Pancreas (tissue), 10 donors: ENCODE results near the gene LRAT. TPM values are rescaled to one million over a fixed set of nuclear protein-coding genes. Genes with fewer than 3 reads are reported as not detected.
A peak's percentile ranks its signal among the peaks of the same experiment; 100 is the strongest.

Experiments used
- ATAC-seq, 4 donors: fragments of 200-7000 bp; cut with Tn5 transposase; one replicate each; pipeline versions ENCODE4 v1.8.0 to v1.9.1; 2020; ENCODE audit warnings: mild to moderate bottlenecking in 4 of 4, moderate library complexity in 4 of 4
- DNase-seq, 6 donors: peaks; one replicate each; pipeline ENCODE4 v3.0.0-alpha.2; 2020
- FAIRE-seq: peaks from 2 replicates; lab custom pipeline; 2012; peaks lifted over from hg19 to GRCh38; lab: Jason Lieb, UNC
- H3K27ac ChIP-seq, 4 donors: fragments of 200-600 bp; sonication (generic); 1 replicate in 3 of 4; 2 replicates in 1 of 4; pipeline versions ENCODE4 v1.5.0 to v1.8.0; 2020
- H3K27me3 ChIP-seq, 4 donors: fragments of 200-600 bp; one replicate each; pipeline ENCODE4 v1.8.0; 2021
- H3K36me3 ChIP-seq, 3 donors: fragments of 200-600 bp; sonication (generic) in 1 of 3; one replicate each; pipeline versions ENCODE4 v1.5.0 to v1.8.0; 2020 to 2021
- H3K4me1 ChIP-seq, 3 donors: fragments of 200-600 bp; one replicate each; pipeline ENCODE4 v1.8.0; 2021
- H3K4me3 ChIP-seq, 4 donors: fragments of 200-600 bp; sonication (generic) in 2 of 4; one replicate each; pipeline versions ENCODE4 v1.5.0 to v1.8.0; 2020 to 2021
- H3K9me3 ChIP-seq, 4 donors: fragments of 200-600 bp; one replicate each; pipeline ENCODE4 v1.8.0; 2021
- CTCF ChIP-seq, 4 donors: fragments of 200-600 bp; sonication (generic) in 3 of 4; IDR thresholded peaks; one replicate each; pipeline versions ENCODE4 v1.5.0 to v1.8.0; 2021; ENCODE audit warnings: antibody characterized with exemption in 4 of 4
- WGBS, 2 donors: extraction: QIAGEN DNeasy Blood & Tissue Kit; methylation state at CpG; one replicate each; pipeline ENCODE4 v1.1.7; 2013; 5-methylcytosine and 5-hydroxymethylcytosine counted together
- intact Hi-C, 3 donors: fragments of 100-400 bp; cut with DNase I; formaldehyde crosslinking; loops; one replicate each; pipeline versions ENCODE4 v1.11.1 to v1.14.2; 2022
- polyA plus RNA-seq, 2 donors: library from polyadenylated mRNA; stranded (reverse); fragments of 200-250 nt; gene quantifications; one replicate each; pipeline ENCODE4 v1.2.3, GENCODE V29; 2013
- total RNA-seq, 6 donors: library from RNA; stranded (reverse); fragmentation: NEBNext Ultra II Directional in 4 of 6; extraction: Animal tissue kit (Norgen Biotek cat#: 25700) in 4 of 6; gene quantifications; one replicate each; pipeline versions ENCODE4 v1.2.1 to v1.2.4, GENCODE V29; 2021 to 2023
- donor health status: healthy with polysubstance abuse.
- donor health status: DM: no; HTN: no; CAD: no; lungs with moderate emphysema.
- donor health status: DM: no; HTN: no; CAD: no.
- donor health status: control.
- donor health status: control.
- donor health status: Bipolar disorder and iron deficiency.
- donor health status: DM: yes; HTN: yes; CAD: no.
- donor health status: DM: no; HTN: no; CAD: no.
- donor health status: DM: no; HTN: no; CAD: no.
- donor health status: DM: yes; HTN: yes; CAD: no.

LRAT gene
- total and polyA plus RNA-seq, 8 donors, result 0.15 to 0.75 (median 0.48) TPM

- H3K36me3 ChIP-seq, result no peaks in the 10 kb centered on the region
- no peak for TF ChIP-seq CTCF (IDR thresholded peaks at IDR 0.05)
- 60 to 61% methylated on average over 75 to 76 of the region's 76 CpGs for WGBS, 2 donors
- H3K9me3 ChIP-seq, result no peaks in the 10 kb centered on the region
- no peak for ATAC-seq
- intact Hi-C loops, result loop anchor here in 1 of 3 donors (5.0 to 10.0 kb wide), 2 partner anchors 144 to 227 kb away; partner anchors contain the start of gene PLRG1
- no peak for FAIRE-seq
- H3K27me3 ChIP-seq, result peaks cover 0 to 6% (median 0%) of the 10 kb centered on the region in 4 donors
- no peak within 1 kb of the TSS for H3K27ac ChIP-seq
- H3K4me3 ChIP-seq, result no peak within 1 kb of the TSS
- peak in 2 of 6 donors; percentile 55 to 62 for DNase-seq
- no peaks in the 10 kb centered on the region for H3K4me1 ChIP-seq
Observed at GRCh38 chr4:154781126-154781982, 37.6 kb downstream of the LRAT start, which contains the start of gene RBM46. RBM46 (plus strand) TSS chr4:154781272; CDS start chr4:154796753, 15,481 bp downstream.

GRCh38 chr4:154781983-154782293, 38.1 kb downstream of the LRAT start:
- DNase-seq (no peak), ATAC-seq (no peak), FAIRE-seq (no peak)
- 67 to 72% methylated on average over 18 of the region's 18 CpGs for WGBS, 2 donors
- Histone ChIP-seq H3K27ac (no peak overlapping the region), H3K4me3 (no peak overlapping the region), H3K4me1 (no peaks in the 10 kb centered on the region), H3K9me3 (no peaks in the 10 kb centered on the region), H3K27me3 (peaks cover 0 to 2% (median 0%) of the 10 kb centered on the region in 4 donors), H3K36me3 (no peaks in the 10 kb centered on the region)
- no peak for TF ChIP-seq CTCF (IDR thresholded peaks at IDR 0.05)
- intact Hi-C loops, result loop anchor here in 1 of 3 donors (5.0 to 10.0 kb wide), 2 partner anchors 145 to 227 kb away; partner anchors contain the start of gene PLRG1

Other genes with a start within 250 kb of the LRAT start
- gene PLRG1, start 193.6 kb upstream of the LRAT start, total RNA-seq, result 10 to 100 TPM; 18.5 to 34.8 (median 30.5) TPM
- 10 to 100 TPM; 20.6 to 38.6 TPM for gene PLRG1, start 193.6 kb upstream of the LRAT start, polyA plus RNA-seq
- 1 to 10 TPM in 2 of 6 donors, under 1 TPM in 2, not detected in 2; 0.20 to 6.6 (median 1.5) TPM for gene FGB, start 181.0 kb upstream of the LRAT start, total RNA-seq
- 1 to 10 TPM in 1 of 2 donors, under 1 TPM in 1; 0.59 to 1.6 TPM for gene FGB, start 181.0 kb upstream of the LRAT start, polyA plus RNA-seq
- gene FGA, start 153.3 kb upstream of the LRAT start, total RNA-seq, result 10 to 100 TPM in 3 of 6 donors, 1 to 10 TPM in 2, under 1 TPM in 1; 0.09 to 30.3 (median 7.7) TPM
- gene FGA, start 153.3 kb upstream of the LRAT start, polyA plus RNA-seq, result 10 to 100 TPM in 1 of 2 donors, 1 to 10 TPM in 1; 1.4 to 15.2 TPM
- 10 to 100 TPM in 2 of 6 donors, 1 to 10 TPM in 2, under 1 TPM in 1, not detected in 1; 0.20 to 26.0 (median 5.7) TPM for gene FGG, start 131.3 kb upstream of the LRAT start, total RNA-seq
- 1 to 10 TPM in 1 of 2 donors, under 1 TPM in 1; 0.99 to 4.0 TPM for gene FGG, start 131.3 kb upstream of the LRAT start, polyA plus RNA-seq
- under 1 TPM in 1 of 6 donors, not detected in 5; 0.06 TPM for gene RBM46, start 37.3 kb downstream of the LRAT start, total RNA-seq
- under 1 TPM; 0.04 to 0.05 TPM for gene RBM46, start 37.3 kb downstream of the LRAT start, polyA plus RNA-seq